CD4-positive, CD25-positive, alpha-beta regulatory T cell (primary cell): ENCODE measurements around the gene CD33. TPM values are rescaled to one million over a fixed set of nuclear protein-coding genes. Genes with fewer than 3 reads are reported as not detected.

Experiments
- ATAC-seq, 2 donors: fragments of 150-1000 bp; cut with Tn5 transposase; one replicate each; pipeline ENCODE4 v1.10.0; 2021; ENCODE audit warnings: low read depth in 2 of 2, moderate number of reproducible peaks in 2 of 2, moderate library complexity in 1 of 2
- DNase-seq, 3 donors: peaks; one replicate each; pipeline versions ENCODE4 v3.0.0 to v3.0.0-alpha.2; 2012 to 2022; ENCODE audit warnings: mixed read lengths in 1 of 3
- H3K27ac ChIP-seq: one replicate; pipeline ENCODE4 v1.7.0; 2013; ENCODE audit warnings: mild to moderate bottlenecking, low read length; ENCODE audit not compliant: insufficient read depth, poor library complexity, severe bottlenecking
- H3K27me3 ChIP-seq: one replicate; pipeline ENCODE4 v1.7.0; 2013; ENCODE audit warnings: low read length; ENCODE audit not compliant: control insufficient read depth, insufficient read depth
- H3K36me3 ChIP-seq: one replicate; pipeline ENCODE4 v1.7.0; 2013; ENCODE audit warnings: mild to moderate bottlenecking, low read length, moderate library complexity; ENCODE audit not compliant: control insufficient read depth, insufficient read depth
- H3K4me1 ChIP-seq: 2 replicates; pipeline ENCODE4 v1.7.0; 2013; ENCODE audit warnings: mild to moderate bottlenecking, low read length; ENCODE audit not compliant: insufficient read depth, control insufficient read depth, poor library complexity, severe bottlenecking
- H3K4me3 ChIP-seq: one replicate; pipeline ENCODE4 v1.7.0; 2013; ENCODE audit warnings: low read depth, mild to moderate bottlenecking, low read length, moderate library complexity
- H3K9me3 ChIP-seq, 2 experiments: 1 replicate in 1 of 2; 2 replicates in 1 of 2; pipeline ENCODE4 v1.7.0; 2013; ENCODE audit warnings: low read length in 2 of 2, mild to moderate bottlenecking in 1 of 2, moderate library complexity in 1 of 2; ENCODE audit not compliant: control insufficient read depth in 2 of 2
- H3K27ac Mint-ChIP-seq, 3 donors: one replicate each; pipeline ENCODE4 v1.8.0; 2020 to 2022; ENCODE audit warnings: mild to moderate bottlenecking in 3 of 3, mixed read lengths in 3 of 3, moderate library complexity in 2 of 3
- H3K27me3 Mint-ChIP-seq: one replicate; pipeline ENCODE4 v1.8.0; 2022; ENCODE audit warnings: mild to moderate bottlenecking, mixed read lengths
- H3K36me3 Mint-ChIP-seq: one replicate; pipeline ENCODE4 v1.8.0; 2020; ENCODE audit warnings: mixed read lengths
- H3K4me1 Mint-ChIP-seq, 4 donors: one replicate each; pipeline ENCODE4 v1.8.0; 2020 to 2022; ENCODE audit warnings: mixed read lengths in 4 of 4, mild to moderate bottlenecking in 1 of 4
- H3K4me3 Mint-ChIP-seq, 4 donors: one replicate each; pipeline ENCODE4 v1.8.0; 2020 to 2022; ENCODE audit warnings: mild to moderate bottlenecking in 4 of 4, mixed read lengths in 4 of 4, moderate library complexity in 3 of 4
- H3K9me3 Mint-ChIP-seq, 7 donors: one replicate each; pipeline ENCODE4 v1.8.0; 2020 to 2022; ENCODE audit warnings: mixed read lengths in 7 of 7, mild to moderate bottlenecking in 3 of 7, moderate library complexity in 2 of 7
- polyA plus RNA-seq, 4 donors: library from polyadenylated mRNA; unstranded; fragments of 300-500 nt; fragmentation: Illumina TruSeq; gene quantifications; one replicate each; pipeline ENCODE4 v1.2.3, GENCODE V29; 2021
- total RNA-seq: library from RNA; stranded (reverse); gene quantifications from one replicate; pipeline ENCODE4 v1.2.3, GENCODE V29; 2022

CD33 gene
- total and polyA plus RNA-seq, 5 donors from 2014 or later: 0.99 to 1.1 TPM; not detected in 3

GRCh38 chr19:51263808-51264207 lies 38.9 kb downstream of the CD33 start:
- Mint-ChIP-seq H3K9me3 (peaks cover 0 to 1% (median 0%) of the 10 kb centered on the region in 7 donors), H3K4me1 (peaks cover 0 to 8% (median 7%) of the 10 kb centered on the region in 4 donors), H3K27ac (no peak overlapping the region), H3K4me3 (no peak overlapping the region), H3K27me3 (peaks cover 8% of the 10 kb centered on the region), H3K36me3 (no peaks in the 10 kb centered on the region)
- H3K36me3 ChIP-seq: no peaks in the 10 kb centered on the region
- H3K27ac ChIP-seq: no peak overlapping the region
- H3K4me3 ChIP-seq: no peak overlapping the region
- peaks cover 6% of the 10 kb centered on the region for H3K27me3 ChIP-seq
- ATAC-seq: no peak
- H3K9me3 ChIP-seq: no peaks in the 10 kb centered on the region
- no peak for DNase-seq
- H3K4me1 ChIP-seq: peaks cover 5% of the 10 kb centered on the region

GRCh38 chr19:51271067-51271466 lies 46.2 kb downstream of the CD33 start:
- Histone ChIP-seq H3K4me3 (no peak overlapping the region), H3K4me1 (peaks cover 3% of the 10 kb centered on the region), H3K36me3 (no peaks in the 10 kb centered on the region), H3K9me3 (no peaks in the 10 kb centered on the region), H3K27me3 (no peaks in the 10 kb centered on the region), H3K27ac (no peak overlapping the region)
- Mint-ChIP-seq H3K9me3 (peaks cover 0 to 1% (median 0%) of the 10 kb centered on the region in 7 donors), H3K27ac (no peak overlapping the region), H3K27me3 (peaks cover 5% of the 10 kb centered on the region), H3K4me1 (peaks cover 0 to 24% (median 12%) of the 10 kb centered on the region in 4 donors), H3K36me3 (no peaks in the 10 kb centered on the region), H3K4me3 (no peak overlapping the region)
- no peak for ATAC-seq
- DNase-seq: no peak

- no peaks in the 10 kb centered on the region for H3K27me3 ChIP-seq
- Mint-ChIP-seq H3K4me1 (peaks cover 0 to 24% (median 12%) of the 10 kb centered on the region in 4 donors), H3K27ac (peak overlapping the region; percentile 49 to 91 (median 68)), H3K4me3 (peak overlapping the region in 3 of 4 donors; percentile 40 to 57 (median 47)), H3K36me3 (no peaks in the 10 kb centered on the region), H3K27me3 (peaks cover 5% of the 10 kb centered on the region), H3K9me3 (no peaks in the 10 kb centered on the region)
- H3K4me3 ChIP-seq: no peak overlapping the region
- peak in 2 of 3 donors; percentile 20 to 51 for DNase-seq
- no peaks in the 10 kb centered on the region for H3K9me3 ChIP-seq
- H3K36me3 ChIP-seq: no peaks in the 10 kb centered on the region
- H3K4me1 ChIP-seq: peaks cover 3% of the 10 kb centered on the region
- no peak overlapping the region for H3K27ac ChIP-seq
- peak in 1 of 2 donors; percentile 67 for ATAC-seq
Observed at GRCh38 chr19:51272183-51272810, 47.4 kb downstream of the CD33 start.

GRCh38 chr19:51274049-51274770 lies 49.3 kb downstream of the CD33 start:
- H3K27me3 ChIP-seq: no peaks in the 10 kb centered on the region
- no peaks in the 10 kb centered on the region for H3K9me3 Mint-ChIP-seq
- H3K9me3 ChIP-seq: no peaks in the 10 kb centered on the region
- H3K36me3 Mint-ChIP-seq: no peaks in the 10 kb centered on the region
- no peak overlapping the region for H3K4me3 ChIP-seq
- no peaks in the 10 kb centered on the region for H3K36me3 ChIP-seq
- H3K27me3 Mint-ChIP-seq: peaks cover 8% of the 10 kb centered on the region
- peak overlapping the region in 1 of 3 donors; percentile 50 for H3K27ac Mint-ChIP-seq
- peak overlapping the region in 1 of 4 donors; percentile 7 for H3K4me3 Mint-ChIP-seq
- no peak overlapping the region for H3K27ac ChIP-seq
- ATAC-seq: no peak
- peaks cover 0 to 24% (median 12%) of the 10 kb centered on the region in 4 donors for H3K4me1 Mint-ChIP-seq
- DNase-seq: no peak
- peaks cover 3% of the 10 kb centered on the region for H3K4me1 ChIP-seq

- DNase-seq (no peak), ATAC-seq (no peak)
- Histone ChIP-seq H3K4me1 (peaks cover 3% of the 10 kb centered on the region), H3K9me3 (peaks cover 0 to 3% of the 10 kb centered on the region in 2 experiments), H3K27ac (no peak overlapping the region), H3K36me3 (no peaks in the 10 kb centered on the region), H3K4me3 (no peak overlapping the region), H3K27me3 (peaks cover 3% of the 10 kb centered on the region)
- Mint-ChIP-seq H3K9me3 (peaks cover 0 to 12% (median 0%) of the 10 kb centered on the region in 7 donors), H3K4me3 (no peak overlapping the region), H3K27me3 (peaks cover 4% of the 10 kb centered on the region), H3K27ac (no peak overlapping the region), H3K4me1 (peaks cover 0 to 16% (median 5%) of the 10 kb centered on the region in 4 donors), H3K36me3 (no peaks in the 10 kb centered on the region)
Observed at GRCh38 chr19:51277112-51277511, 52.2 kb downstream of the CD33 start.

- H3K27me3 Mint-ChIP-seq: peaks cover 18% of the 10 kb centered on the region
- no peak overlapping the region for H3K27ac ChIP-seq
- no peaks in the 10 kb centered on the region for H3K4me1 Mint-ChIP-seq
- peaks cover 0 to 3% of the 10 kb centered on the region in 2 experiments for H3K9me3 ChIP-seq
- H3K27me3 ChIP-seq: peaks cover 9% of the 10 kb centered on the region
- no peaks in the 10 kb centered on the region for H3K4me1 ChIP-seq
- no peak overlapping the region for H3K4me3 Mint-ChIP-seq
- H3K9me3 Mint-ChIP-seq: peaks cover 0 to 12% (median 0%) of the 10 kb centered on the region in 7 donors
- DNase-seq: no peak
- H3K36me3 Mint-ChIP-seq: no peaks in the 10 kb centered on the region
- H3K4me3 ChIP-seq: no peak overlapping the region
- H3K36me3 ChIP-seq: no peaks in the 10 kb centered on the region
- ATAC-seq: no peak
- H3K27ac Mint-ChIP-seq: no peak overlapping the region
Observed at GRCh38 chr19:51282335-51282734, 57.5 kb downstream of the CD33 start.

- H3K27ac ChIP-seq: no peak overlapping the region
- H3K9me3 ChIP-seq: no peaks in the 10 kb centered on the region
- no peaks in the 10 kb centered on the region for H3K36me3 ChIP-seq
- no peak overlapping the region for H3K4me3 Mint-ChIP-seq
- H3K9me3 Mint-ChIP-seq: peaks cover 0 to 7% (median 0%) of the 10 kb centered on the region in 7 donors
- no peaks in the 10 kb centered on the region for H3K4me1 ChIP-seq
- H3K4me3 ChIP-seq: no peak overlapping the region
- no peak for ATAC-seq
- H3K27ac Mint-ChIP-seq: no peak overlapping the region
- no peak for DNase-seq
- peaks cover 20% of the 10 kb centered on the region for H3K27me3 Mint-ChIP-seq
- no peaks in the 10 kb centered on the region for H3K36me3 Mint-ChIP-seq
- no peaks in the 10 kb centered on the region for H3K4me1 Mint-ChIP-seq
- H3K27me3 ChIP-seq: peaks cover 10% of the 10 kb centered on the region
Observed at GRCh38 chr19:51285682-51286081, 60.8 kb downstream of the CD33 start.
